ENCODE results near the gene FASN. TPM values are rescaled to one million over a fixed set of nuclear protein-coding genes. Genes with fewer than 3 reads are reported as not detected.

FASN gene
- total RNA-seq, 2 experiments from 2014 or later: 111 to 364 TPM

- Histone ChIP-seq H3K79me2 (ENCODE audit: insufficient read depth, low read depth, low read length) (no peaks in the 10 kb centered on the region), H3K4me2 (ENCODE audit: low read length) (no peak overlapping the region), H3K27ac (ENCODE audit: low read depth, low read length, poor library complexity, severe bottlenecking) (no peak overlapping the region), H4K20me1 (ENCODE audit: insufficient read depth, low read length) (no peaks in the 10 kb centered on the region), H3K9me2 (ENCODE audit: insufficient read depth, low read length) (no peaks in the 10 kb centered on the region), H3K9me3 (ENCODE audit: low read length) (no peaks in the 10 kb centered on the region), H3K4me3 (ENCODE audit: low read depth, low read length, poor library complexity, severe bottlenecking) (no peak overlapping the region), H2AFZ (ENCODE audit: low read length) (no peak overlapping the region), H3K4me1 (ENCODE audit: insufficient read depth, low read length, poor library complexity, severe bottlenecking) (no peaks in the 10 kb centered on the region), H3K36me3 (ENCODE audit: insufficient read depth, low read length) (no peaks in the 10 kb centered on the region)
- no TSS peak for BruUV-seq (replicated peaks)
- POLR2A ChIA-PET: no interaction called here
- no peak for TF ChIP-seq EZH2phosphoT487 (IDR thresholded peaks at IDR 0.05; ENCODE audit: borderline replicate concordance, low read depth, low read length)
- TF ChIP-seq CTCF (conservative IDR thresholded peaks at IDR 0.05; ENCODE audit: low read length): no peak
- DNase-seq (ENCODE audit: low spot score): no peak
- CTCF ChIA-PET (ENCODE audit: unreplicated experiment): interaction anchor here (0.6 kb wide), 1 partner anchor 32 kb away, joined by 3 read pairs; no protein-coding TSS in a partner anchor
- intact Hi-C loops (cut with micrococcal nuclease; ENCODE audit: unreplicated experiment): no loop called here
Observed at GRCh38 chr17:82112914-82113311, 14.9 kb upstream of the FASN start.

DNA sequence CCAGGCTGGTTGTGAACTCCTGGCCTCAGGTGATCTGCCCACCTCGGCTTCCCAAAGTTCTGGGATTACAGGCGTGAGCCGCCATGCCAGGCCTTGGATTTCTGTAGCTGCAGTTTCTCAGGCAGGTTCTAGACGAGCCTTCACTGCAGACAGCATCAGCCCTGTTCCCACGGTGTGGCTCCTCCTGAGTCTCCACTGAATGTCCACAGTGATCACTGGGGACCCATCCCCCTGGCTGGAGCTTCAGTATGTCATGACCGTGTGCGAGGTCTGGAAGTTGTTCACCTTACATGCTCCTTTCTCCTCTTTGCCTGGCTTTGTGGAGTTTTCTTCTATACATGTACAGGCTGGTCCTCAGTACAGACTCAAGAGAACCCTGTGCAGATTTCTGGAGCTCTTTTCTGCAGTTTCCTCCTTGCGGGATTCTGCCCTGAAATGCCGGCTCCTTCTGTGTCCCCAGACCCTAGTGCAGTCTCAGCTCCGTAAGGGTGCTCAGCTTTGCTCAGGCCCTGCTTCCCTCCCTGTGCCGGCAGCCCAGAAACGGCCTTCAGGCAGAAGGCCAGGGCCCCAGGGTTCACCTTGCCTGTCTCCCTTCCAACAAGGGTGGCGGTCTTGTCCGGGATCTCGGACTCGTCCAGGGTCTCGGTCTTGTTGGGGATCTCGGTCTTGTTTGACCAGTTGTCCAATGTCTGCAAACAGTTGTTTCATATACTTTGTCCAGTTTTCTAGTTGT lies 14.3 kb upstream of the FASN start:
- Histone ChIP-seq H3K9me3 (ENCODE audit: low read length) (no peaks in the 10 kb centered on the region), H3K4me3 (ENCODE audit: low read depth, low read length, poor library complexity, severe bottlenecking) (no peak overlapping the region), H3K27ac (ENCODE audit: low read depth, low read length, poor library complexity, severe bottlenecking) (no peak overlapping the region), H3K4me1 (ENCODE audit: insufficient read depth, low read length, poor library complexity, severe bottlenecking) (peaks cover 1% of the 10 kb centered on the region), H3K36me3 (ENCODE audit: insufficient read depth, low read length) (no peaks in the 10 kb centered on the region), H3K4me2 (ENCODE audit: low read length) (no peak overlapping the region), H3K9me2 (ENCODE audit: insufficient read depth, low read length) (no peaks in the 10 kb centered on the region), H4K20me1 (ENCODE audit: insufficient read depth, low read length) (no peaks in the 10 kb centered on the region), H2AFZ (ENCODE audit: low read length) (no peak overlapping the region), H3K79me2 (ENCODE audit: insufficient read depth, low read depth, low read length) (no peaks in the 10 kb centered on the region)
- TF ChIP-seq CTCF (conservative IDR thresholded peaks at IDR 0.05; ENCODE audit: low read length) (no peak), EZH2phosphoT487 (IDR thresholded peaks at IDR 0.05; ENCODE audit: borderline replicate concordance, low read depth, low read length) (no peak)
- POLR2A ChIA-PET: no interaction called here
- CTCF ChIA-PET (ENCODE audit: unreplicated experiment): interaction anchor here (0.6 kb wide), 1 partner anchor 31 kb away, joined by 3 read pairs; no protein-coding TSS in a partner anchor
- intact Hi-C loops (cut with micrococcal nuclease; ENCODE audit: unreplicated experiment): no loop called here
- no peak for DNase-seq (ENCODE audit: low spot score)
- BruUV-seq (replicated peaks): TSS peak; percentile 46

DNA sequence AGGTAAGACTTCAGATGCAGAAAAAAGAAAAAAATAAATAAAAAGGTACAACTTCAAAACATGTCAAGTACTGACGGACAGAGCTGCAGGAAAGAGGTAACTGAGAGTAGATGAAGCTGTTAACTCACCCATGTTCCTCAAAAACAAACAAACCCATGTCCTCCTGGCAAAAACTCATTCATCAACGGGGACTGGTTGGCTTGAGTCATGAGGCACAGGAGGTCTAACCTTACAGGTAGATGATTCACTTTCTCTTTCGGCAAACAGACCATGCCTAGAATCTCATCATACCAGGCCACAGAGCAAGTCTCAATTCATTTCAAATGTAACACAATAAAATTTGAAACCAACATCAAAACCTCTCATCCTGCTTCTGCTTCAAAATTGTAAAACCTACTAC lies 12.3 kb upstream of the FASN start:
- Histone ChIP-seq H3K9me2 (ENCODE audit: insufficient read depth, low read length) (no peaks in the 10 kb centered on the region), H3K9me3 (ENCODE audit: low read length) (no peaks in the 10 kb centered on the region), H4K20me1 (ENCODE audit: insufficient read depth, low read length) (no peaks in the 10 kb centered on the region), H3K79me2 (ENCODE audit: insufficient read depth, low read depth, low read length) (no peaks in the 10 kb centered on the region), H3K4me1 (ENCODE audit: insufficient read depth, low read length, poor library complexity, severe bottlenecking) (peaks cover 22% of the 10 kb centered on the region), H3K27ac (ENCODE audit: low read depth, low read length, poor library complexity, severe bottlenecking) (no peak overlapping the region), H3K4me3 (ENCODE audit: low read depth, low read length, poor library complexity, severe bottlenecking) (no peak overlapping the region), H2AFZ (ENCODE audit: low read length) (no peak overlapping the region), H3K36me3 (ENCODE audit: insufficient read depth, low read length) (no peaks in the 10 kb centered on the region), H3K4me2 (ENCODE audit: low read length) (no peak overlapping the region)
- CTCF ChIA-PET (ENCODE audit: unreplicated experiment): no interaction called here
- no TSS peak for BruUV-seq (replicated peaks)
- DNase-seq (ENCODE audit: low spot score): no peak
- POLR2A ChIA-PET: interaction anchor here (0.5 kb wide), 1 partner anchor 21 kb away, joined by 7 read pairs; no protein-coding TSS in a partner anchor
- intact Hi-C loops (cut with micrococcal nuclease; ENCODE audit: unreplicated experiment): no loop called here
- TF ChIP-seq EZH2phosphoT487 (IDR thresholded peaks at IDR 0.05; ENCODE audit: borderline replicate concordance, low read depth, low read length) (no peak), CTCF (conservative IDR thresholded peaks at IDR 0.05; ENCODE audit: low read length) (no peak)
